A673 (cell line): ENCODE results near the gene GDPD5.

ENCODE experiments used
- CTCF ChIP-seq: fragments of 300-800, 200-600 bp; sonication (generic); conservative IDR thresholded peaks from 2 replicates; pipeline ENCODE4 v1.5.1; 2017; ENCODE audit warnings: low read depth, mild to moderate bottlenecking, antibody characterized with exemption, low read length, moderate library complexity, mixed read lengths
- EZH2 ChIP-seq: fragments of 200-600 bp; sonication (generic); IDR thresholded peaks from 2 replicates; pipeline ENCODE4 v1.6.1; 2017; ENCODE audit warnings: borderline replicate concordance, low read depth, mild to moderate bottlenecking, mixed read lengths, antibody characterized with exemption, low read length; ENCODE audit not compliant: poor library complexity, severe bottlenecking

- TF ChIP-seq EZH2 (no peak), CTCF (no peak)
These were observed 16.6 kb downstream of the GDPD5 start for GRCh38 chr11:75509020-75509720.
